Measurements from ENCODE around the gene ZNF507.
"Not testable (repeated sequence)": the region's sequence is repeated elsewhere in the genome, so short reads cannot be mapped to it uniquely, and the experiment has no call there.

Gene ZNF507

DNA sequence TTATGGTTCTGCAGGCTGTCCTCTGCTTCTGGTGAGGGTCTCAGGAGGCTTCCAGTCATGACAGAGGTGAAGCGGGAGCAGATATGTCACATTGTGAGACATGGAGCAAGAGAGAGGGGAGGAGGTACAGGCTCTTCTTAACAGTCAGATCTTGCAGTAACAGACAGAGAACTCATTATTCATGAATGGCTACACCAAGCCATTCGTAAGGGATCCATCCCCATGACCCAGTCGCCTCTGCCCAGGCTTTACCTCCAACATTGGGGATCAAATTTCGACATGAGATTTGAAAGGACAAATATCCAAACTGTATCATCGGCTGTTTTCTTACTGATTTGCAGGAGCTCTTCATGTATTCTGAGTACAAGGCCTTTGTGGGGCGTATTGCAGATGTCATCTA lies 21.7 kb downstream of the ZNF507 start:
- in situ Hi-C loops (cut with MboI; ENCODE audit: low sequenced_read_pairs), result no loop called here

DNA sequence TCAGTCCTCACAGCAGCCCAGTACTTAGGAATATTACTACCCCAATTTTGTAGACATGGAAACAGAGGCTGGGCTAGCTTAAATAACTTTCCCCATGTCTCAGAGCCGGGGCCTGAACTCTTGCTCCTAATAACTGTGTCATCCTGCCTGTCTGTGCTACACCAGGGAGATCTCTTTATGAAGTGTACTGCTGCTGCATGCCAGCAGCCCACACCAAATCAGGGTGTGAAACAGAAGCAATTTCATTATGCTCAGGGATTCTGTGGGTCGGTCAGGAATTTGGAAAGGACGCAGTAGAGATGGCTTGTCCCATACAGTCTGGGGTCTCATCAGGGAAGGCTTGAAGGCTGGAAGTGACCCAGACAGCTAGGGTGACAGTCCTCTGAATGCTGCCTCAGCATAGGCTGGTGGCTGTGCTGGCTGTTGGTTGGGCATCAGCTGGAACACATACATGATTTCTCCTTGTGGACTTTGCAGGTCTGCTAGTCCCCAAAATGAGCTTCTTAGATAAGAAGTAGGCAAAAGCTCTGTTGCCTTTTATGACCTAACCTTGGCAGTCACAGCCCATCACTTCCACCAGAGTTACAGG lies 22.6 kb downstream of the ZNF507 start:
- in situ Hi-C loops (cut with MboI; ENCODE audit: low sequenced_read_pairs), result no loop called here

DNA sequence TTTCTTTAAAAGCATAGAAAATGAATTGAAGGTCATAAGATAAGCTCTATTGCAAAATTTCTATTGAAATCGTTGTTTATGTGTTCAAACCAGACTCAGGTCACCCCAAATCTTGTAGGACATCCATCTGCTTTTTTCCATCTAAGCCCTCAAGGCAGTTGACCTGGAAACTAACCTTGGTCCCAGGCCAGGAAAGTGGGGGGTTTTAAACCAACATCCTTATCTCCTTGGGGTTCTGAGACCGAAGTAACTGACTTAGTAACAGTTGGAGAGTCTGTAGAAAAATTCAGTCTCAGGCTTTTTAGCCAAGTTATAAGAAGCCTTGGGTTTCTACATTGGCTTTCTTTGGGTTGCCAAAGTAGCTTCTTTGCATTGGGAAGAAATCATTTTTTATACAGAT lies 23.4 kb downstream of the ZNF507 start:
- in situ Hi-C loops (cut with MboI; ENCODE audit: low sequenced_read_pairs), result no loop called here

DNA sequence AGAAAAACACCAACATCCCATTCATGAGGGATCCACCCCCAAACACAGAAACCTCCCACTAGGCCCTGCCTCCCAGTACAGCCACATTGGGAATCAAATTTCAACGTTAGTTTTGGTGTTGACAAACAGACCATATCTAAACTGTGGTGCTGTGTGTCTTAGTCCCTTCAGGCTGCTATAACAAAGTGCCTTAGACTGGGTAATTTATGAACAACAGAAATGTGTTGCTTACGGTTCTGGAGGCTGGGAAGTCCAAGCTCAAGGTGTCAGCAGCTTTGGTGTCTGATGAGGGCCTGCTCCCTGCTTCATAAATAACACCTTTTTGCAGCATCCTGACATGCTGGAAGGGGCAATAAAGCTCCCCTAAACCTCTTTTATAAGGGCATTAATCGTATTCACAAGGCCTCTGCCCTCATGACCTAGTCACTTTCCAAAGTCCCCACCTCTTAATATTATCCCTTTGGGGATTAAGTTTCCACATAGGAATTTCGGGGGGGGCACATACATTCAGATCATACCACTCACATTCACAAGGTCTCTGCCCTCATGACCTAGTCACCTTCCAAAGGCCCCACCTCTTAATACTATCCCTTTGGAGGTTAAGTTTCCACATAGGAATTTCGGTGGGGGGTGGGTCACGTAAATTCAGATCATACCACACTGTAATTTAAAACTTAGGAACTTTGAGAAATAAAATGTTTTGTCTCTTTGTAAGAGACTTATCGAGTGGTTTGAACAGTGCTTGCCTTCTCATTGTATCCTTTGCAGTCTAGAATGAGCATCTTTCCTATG lies 27.5 kb downstream of the ZNF507 start:
- in situ Hi-C loops (cut with MboI; ENCODE audit: low sequenced_read_pairs), result no loop called here

DNA sequence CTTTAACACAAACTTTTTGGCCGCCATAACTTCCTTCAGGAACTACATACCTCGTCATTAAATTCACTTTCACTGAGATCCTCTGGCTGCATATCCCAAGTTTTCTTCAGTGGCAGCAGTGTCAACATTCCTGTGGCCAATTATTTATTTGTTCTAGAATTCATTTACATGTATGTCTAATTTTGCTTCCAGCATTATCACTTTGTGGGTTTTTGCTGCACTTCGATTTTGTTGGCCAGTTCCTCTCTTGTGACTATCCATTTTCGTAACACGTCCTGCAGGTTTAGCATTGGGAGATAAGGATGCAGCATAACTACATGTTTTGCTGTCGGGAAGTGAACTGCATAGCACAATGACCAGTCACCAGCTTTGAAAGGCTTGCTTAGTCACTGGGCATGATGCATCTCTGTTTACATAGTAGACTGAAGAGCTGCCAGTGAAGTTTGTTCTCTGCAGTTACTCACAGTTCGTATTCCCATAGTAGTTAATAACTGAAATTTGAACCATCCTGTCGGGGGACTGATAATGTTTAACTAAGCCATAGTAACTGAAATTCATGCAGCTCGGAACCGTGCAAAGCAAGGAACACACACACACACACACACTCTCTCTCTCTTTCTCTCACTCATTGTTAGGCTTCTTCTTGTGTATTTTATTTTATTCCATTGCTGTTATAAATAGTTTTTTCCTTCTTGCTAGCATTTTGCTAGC lies 28.3 kb downstream of the ZNF507 start:
- in situ Hi-C loops (cut with MboI; ENCODE audit: low sequenced_read_pairs), result no loop called here

DNA sequence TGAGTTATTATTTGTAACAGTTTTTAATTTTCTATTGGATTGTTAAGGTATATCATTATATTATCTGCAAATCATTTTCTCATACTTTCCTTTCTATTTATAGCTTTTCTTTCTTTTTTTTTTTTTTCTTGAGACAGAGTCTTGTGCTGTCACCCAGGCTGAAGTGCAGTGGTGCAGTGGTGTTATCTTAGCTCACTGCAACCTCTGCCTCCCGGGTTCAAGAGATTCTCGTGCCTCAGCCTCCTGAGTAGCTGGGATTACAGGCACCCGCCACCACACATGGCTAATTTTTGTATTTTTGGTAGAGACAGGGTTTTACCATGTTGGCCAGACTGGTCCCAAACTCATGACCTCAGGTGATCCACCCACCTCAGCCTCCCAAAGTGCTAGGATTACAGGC lies 29.0 kb downstream of the ZNF507 start:
- in situ Hi-C loops (cut with MboI; ENCODE audit: low sequenced_read_pairs), result not testable (repeated sequence)

DNA sequence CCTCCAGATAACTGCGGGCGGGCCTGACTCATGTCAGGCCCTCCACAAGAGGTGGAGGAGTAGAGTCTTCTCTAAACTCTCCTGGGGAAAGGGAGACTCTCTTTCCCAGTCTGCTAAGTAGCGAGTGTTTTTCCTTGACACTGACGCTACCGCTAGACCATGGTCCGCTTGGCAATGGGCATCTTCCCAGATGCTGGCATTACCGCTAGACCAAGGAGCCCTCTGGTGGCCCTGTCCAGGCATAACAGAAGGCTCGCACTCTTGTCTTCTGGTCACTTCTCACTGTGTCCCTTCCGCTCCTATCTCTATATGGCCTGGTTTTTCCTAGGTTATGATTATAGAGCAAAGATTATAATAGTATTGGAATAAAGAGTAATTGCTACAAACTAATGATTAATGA lies 31.7 kb downstream of the ZNF507 start:
- in situ Hi-C loops (cut with MboI; ENCODE audit: low sequenced_read_pairs), result not testable (repeated sequence)

- in situ Hi-C loops (cut with MboI; ENCODE audit: low sequenced_read_pairs), result no loop called here
Measured at GRCh38 chr19:32380269-32380668, 34.9 kb downstream of the ZNF507 start.

DNA sequence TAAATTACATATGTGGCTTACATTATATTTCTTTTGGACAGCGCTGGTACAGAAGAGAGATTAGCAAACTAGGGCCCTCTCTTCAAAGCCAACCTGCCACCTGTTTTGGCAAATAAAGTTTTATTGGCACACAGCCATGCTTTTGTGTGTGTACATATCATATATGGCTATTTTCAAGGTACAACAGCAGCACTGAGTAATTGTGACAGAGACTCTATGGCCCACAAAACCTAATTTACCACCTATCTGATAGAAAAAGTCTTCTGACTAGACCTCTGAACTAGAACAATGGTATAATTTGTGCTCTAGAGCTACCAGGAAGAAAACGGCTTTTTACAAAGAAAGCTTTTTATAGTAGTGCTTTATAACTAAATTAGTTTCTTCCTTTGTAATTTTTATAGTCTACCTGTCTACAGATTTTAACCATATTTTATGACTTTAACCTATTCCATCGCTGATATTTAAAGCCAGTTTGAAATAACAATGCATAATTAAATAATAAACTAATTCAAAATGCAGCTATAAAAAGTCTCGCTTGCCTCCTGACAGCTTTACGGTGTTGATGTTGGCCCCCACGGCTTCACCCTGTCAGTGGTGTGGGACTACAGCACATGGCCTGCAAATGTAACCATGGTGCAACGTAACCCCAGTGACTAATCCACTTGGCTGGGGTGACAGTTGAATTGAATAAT lies 42.4 kb downstream of the ZNF507 start:
- in situ Hi-C loops (cut with MboI; ENCODE audit: low sequenced_read_pairs), result no loop called here

DNA sequence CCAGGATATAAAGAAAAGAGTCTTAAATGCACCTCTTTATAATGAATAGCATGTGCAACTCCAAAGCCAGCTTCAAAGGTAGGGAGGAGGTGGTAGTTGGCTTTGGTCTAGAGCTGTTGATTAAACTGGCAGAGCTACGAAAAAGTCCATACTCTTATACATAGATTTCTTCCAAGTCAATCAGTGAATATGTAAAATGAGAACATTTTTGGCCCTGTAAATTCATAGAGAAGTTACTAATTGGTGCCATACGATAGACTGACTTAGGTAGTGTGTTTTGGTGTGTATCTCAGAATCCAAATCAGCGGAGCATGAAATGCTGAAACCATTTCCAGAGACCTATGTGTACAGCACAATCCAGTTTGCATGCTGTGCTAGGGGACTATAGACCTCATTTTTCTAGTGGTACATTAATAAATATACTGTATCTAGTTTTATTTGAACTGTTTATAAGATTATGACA lies 43.0 kb downstream of the ZNF507 start:
- in situ Hi-C loops (cut with MboI; ENCODE audit: low sequenced_read_pairs), result no loop called here

DNA sequence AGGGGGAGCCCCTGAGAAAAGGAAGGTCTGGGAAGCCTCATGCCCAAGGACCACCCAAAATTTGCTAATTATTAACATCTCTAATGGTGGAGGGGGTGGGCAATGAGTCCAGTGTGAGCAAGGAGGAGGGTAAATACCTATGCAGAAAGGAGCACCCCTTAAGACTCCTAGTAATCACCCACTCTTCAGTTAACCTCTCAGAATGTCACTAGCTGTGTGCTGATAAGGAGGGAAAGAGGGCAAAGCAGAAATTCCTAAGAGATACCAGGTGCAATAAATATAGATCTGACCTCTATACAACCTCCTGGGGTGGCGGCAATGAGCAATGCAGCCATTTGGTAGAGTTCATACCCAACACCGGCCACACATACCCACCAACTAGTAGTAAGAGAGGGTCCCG lies 47.5 kb downstream of the ZNF507 start:
- in situ Hi-C loops (cut with MboI; ENCODE audit: low sequenced_read_pairs), result no loop called here

- in situ Hi-C loops (cut with MboI; ENCODE audit: low sequenced_read_pairs), result no loop called here
Measured at GRCh38 chr19:32396046-32396652, 50.7 kb downstream of the ZNF507 start.

DNA sequence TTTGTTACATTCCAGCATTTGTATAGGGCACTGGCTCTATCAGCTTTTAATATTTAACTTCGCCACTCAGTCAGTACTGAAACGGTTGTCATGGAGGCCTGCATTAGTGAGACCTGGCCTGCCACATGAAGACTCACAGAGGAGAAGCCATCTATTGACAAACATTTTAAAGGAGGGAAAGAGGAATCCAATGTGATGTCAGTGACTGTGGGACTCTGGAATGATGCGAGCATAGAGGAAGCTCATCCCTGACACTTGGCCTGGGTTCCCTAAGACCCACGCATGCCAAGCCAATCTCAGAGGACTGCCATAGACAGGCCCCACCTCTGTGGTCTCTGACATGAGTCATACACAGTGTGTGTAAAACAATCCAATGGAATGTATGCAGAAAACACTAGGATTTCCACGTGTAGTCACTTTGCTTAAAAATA lies 52.3 kb downstream of the ZNF507 start:
- in situ Hi-C loops (cut with MboI; ENCODE audit: low sequenced_read_pairs), result no loop called here

GRCh38 chr19:32401992-32402391 lies 56.6 kb downstream of the ZNF507 start:
- in situ Hi-C loops (cut with MboI; ENCODE audit: low sequenced_read_pairs), result no loop called here

- in situ Hi-C loops (cut with MboI; ENCODE audit: low sequenced_read_pairs), result no loop called here
Measured at GRCh38 chr19:32403291-32403995, 58.0 kb downstream of the ZNF507 start.

DNA sequence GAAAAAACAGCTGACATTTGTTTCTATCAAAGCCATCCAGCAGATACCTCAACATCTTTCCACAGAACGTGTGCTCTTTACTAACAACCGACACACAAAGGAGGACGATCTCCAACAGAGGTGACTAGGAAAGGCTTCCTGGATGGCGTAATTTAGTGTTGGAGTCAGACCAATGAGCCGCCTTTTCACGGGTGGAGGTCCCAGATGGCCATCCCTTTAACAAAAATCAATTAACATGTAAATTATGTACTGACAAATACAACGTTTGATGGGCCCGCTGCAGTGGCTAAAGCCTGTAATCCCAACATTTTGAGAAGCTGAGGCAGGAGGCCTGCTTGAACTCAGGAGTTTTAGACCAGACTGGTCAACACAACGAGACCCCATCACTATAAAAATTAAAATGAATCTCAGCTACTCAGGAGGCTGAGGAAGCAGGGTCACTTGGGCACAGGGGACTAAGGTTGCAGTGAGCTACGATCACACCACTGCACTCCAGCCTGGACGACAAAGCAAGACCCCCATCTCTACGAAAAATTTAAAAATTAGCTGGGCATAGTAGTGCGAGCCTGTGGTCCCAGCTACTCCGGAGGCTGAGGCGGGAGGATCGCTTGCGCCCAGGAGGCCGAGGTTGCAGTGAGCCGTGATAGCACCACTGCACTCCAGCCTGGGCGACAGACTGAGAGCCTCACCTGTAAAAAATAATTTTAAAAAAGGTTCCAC lies 59.0 kb downstream of the ZNF507 start:
- in situ Hi-C loops (cut with MboI; ENCODE audit: low sequenced_read_pairs), result no loop called here

GRCh38 chr19:32404933-32405430 lies 59.6 kb downstream of the ZNF507 start:
- in situ Hi-C loops (cut with MboI; ENCODE audit: low sequenced_read_pairs), result no loop called here

- in situ Hi-C loops (cut with MboI; ENCODE audit: low sequenced_read_pairs), result no loop called here
Measured at GRCh38 chr19:32405431-32406160, 60.2 kb downstream of the ZNF507 start, which contains the start of gene DPY19L3. DPY19L3 (plus strand) TSS chr19:32405770; CDS start chr19:32408254, 2,484 bp downstream.
